Measurements from ENCODE around the gene SLC7A8.

GRCh38 chr14:23146351-23146910, 37.0 kb downstream of the SLC7A8 start:
- no peak for TF ChIP-seq CTCF (conservative IDR thresholded peaks at IDR 0.05 in 1 of 2, IDR thresholded peaks at IDR 0.05 in 1 of 2; ENCODE audit: extremely low read depth in 1 of 2, insufficient read depth in 1 of 2, low read depth in 1 of 2, low read length in 2 of 2)
- no peak for TF ChIP-seq EZH2 (IDR thresholded peaks at IDR 0.05; ENCODE audit: borderline replicate concordance, low read length)
